CD14-positive monocyte (primary cell): ENCODE results near the gene IGFBP4. TPM values are rescaled to one million over a fixed set of nuclear protein-coding genes. Genes with fewer than 3 reads are reported as not detected.
A peak's percentile ranks its signal among the peaks of the same experiment; 100 is the strongest.

Experiments used
- DNase-seq, 3 donors: peaks; one replicate each; pipeline ENCODE4 v3.0.0-alpha.2; 2011 to 2022
- H2AFZ ChIP-seq: 2 replicates; pipeline ENCODE4 v1.6.0; 2012; ENCODE audit warnings: mild to moderate bottlenecking, low read depth, low read length, inconsistent platforms; ENCODE audit not compliant: insufficient read depth, poor library complexity, severe bottlenecking
- H3K27ac ChIP-seq, 2 donors: 1 replicate in 1 of 2; 2 replicates in 1 of 2; pipeline ENCODE4 v1.5.1; 2012 to 2013; ENCODE audit warnings: low read length in 2 of 2, control low read depth in 1 of 2, inconsistent platforms in 1 of 2, low read depth in 1 of 2, mild to moderate bottlenecking in 1 of 2
- H3K27me3 ChIP-seq, 2 donors: one replicate each; pipeline versions ENCODE4 v1.6.0 to v1.6.1; 2011 to 2013; ENCODE audit warnings: low read length in 2 of 2; ENCODE audit not compliant: control insufficient read depth in 2 of 2, insufficient read depth in 2 of 2
- H3K36me3 ChIP-seq, 2 donors: replicated peaks in 1 of 2; 1 replicate in 1 of 2; 2 replicates in 1 of 2; pipeline versions ENCODE4 v1.5.1 to v1.6.1; 2012 to 2013; ENCODE audit warnings: low read length in 2 of 2, control low read depth in 1 of 2, inconsistent platforms in 1 of 2, mild to moderate bottlenecking in 1 of 2; ENCODE audit not compliant: insufficient read depth in 2 of 2, control insufficient read depth in 1 of 2
- H3K4me1 ChIP-seq, 2 donors: 1 replicate in 1 of 2; 2 replicates in 1 of 2; pipeline versions ENCODE4 v1.5.1 to v1.6.1; 2012 to 2013; ENCODE audit warnings: low read length in 2 of 2, control low read depth in 1 of 2, inconsistent platforms in 1 of 2, mild to moderate bottlenecking in 1 of 2, moderate library complexity in 1 of 2; ENCODE audit not compliant: insufficient read depth in 2 of 2, control insufficient read depth in 1 of 2
- H3K4me2 ChIP-seq: replicated peaks from 2 replicates; pipeline ENCODE3; 2012; ENCODE audit warnings: low read length, moderate library complexity, mild to moderate bottlenecking; ENCODE audit not compliant: poor library complexity, severe bottlenecking; ENCODE audit errors: extremely low read depth
- H3K4me3 ChIP-seq, 3 experiments: fragments of 200-600 bp in 1 of 3; sonication (generic) in 1 of 3; replicated peaks in 1 of 3; 1 replicate in 2 of 3; 2 replicates in 1 of 3; pipeline ENCODE4 v1.5.1; 2011 to 2013; ENCODE audit warnings: low read length in 3 of 3, mild to moderate bottlenecking in 3 of 3, control low read depth in 2 of 3, low read depth in 2 of 3, inconsistent platforms in 1 of 3, moderate library complexity in 1 of 3
- H3K79me2 ChIP-seq: 2 replicates; pipeline ENCODE4 v1.6.0; 2012; ENCODE audit warnings: mild to moderate bottlenecking, control low read depth, inconsistent platforms, low read length, moderate library complexity; ENCODE audit not compliant: insufficient read depth
- H3K9ac ChIP-seq: 2 replicates; pipeline ENCODE4 v1.6.0; 2017; ENCODE audit warnings: low read length, mild to moderate bottlenecking; ENCODE audit not compliant: insufficient read depth, poor library complexity, severe bottlenecking
- H3K9me3 ChIP-seq, 2 donors: replicated peaks in 1 of 2; 1 replicate in 1 of 2; 2 replicates in 1 of 2; pipeline versions ENCODE4 v1.5.1 to v1.6.1; 2012 to 2013; ENCODE audit warnings: low read length in 2 of 2, control low read depth in 1 of 2; ENCODE audit not compliant: control insufficient read depth in 1 of 2, insufficient read depth in 1 of 2
- H4K20me1 ChIP-seq: 2 replicates; pipeline ENCODE4 v1.6.0; 2012; ENCODE audit warnings: mild to moderate bottlenecking, low read length, control low read depth, moderate library complexity; ENCODE audit not compliant: insufficient read depth
- H3K27ac Mint-ChIP-seq, 7 donors: one replicate each; pipeline ENCODE4 v1.8.0; 2020; ENCODE audit warnings: mild to moderate bottlenecking in 7 of 7, mixed read lengths in 7 of 7, moderate library complexity in 6 of 7, inconsistent platforms in 2 of 7
- H3K27me3 Mint-ChIP-seq, 3 donors: one replicate each; pipeline ENCODE4 v1.8.0; 2021 to 2022; ENCODE audit warnings: low read depth in 3 of 3, mild to moderate bottlenecking in 3 of 3, mixed read lengths in 3 of 3, moderate library complexity in 3 of 3, inconsistent platforms in 1 of 3
- H3K36me3 Mint-ChIP-seq, 2 donors: one replicate each; pipeline ENCODE4 v1.8.0; 2020; ENCODE audit warnings: mixed read lengths in 2 of 2, inconsistent platforms in 1 of 2, mild to moderate bottlenecking in 1 of 2
- H3K4me1 Mint-ChIP-seq: one replicate; pipeline ENCODE4 v1.8.0; 2020; ENCODE audit warnings: mild to moderate bottlenecking, mixed read lengths
- H3K4me3 Mint-ChIP-seq, 2 donors: one replicate each; pipeline ENCODE4 v1.8.0; 2020; ENCODE audit warnings: mild to moderate bottlenecking in 2 of 2, mixed read lengths in 2 of 2, moderate library complexity in 1 of 2
- H3K9me3 Mint-ChIP-seq, 7 donors: one replicate each; pipeline ENCODE4 v1.8.0; 2020 to 2022; ENCODE audit warnings: mixed read lengths in 7 of 7, mild to moderate bottlenecking in 6 of 7, moderate library complexity in 6 of 7, inconsistent platforms in 2 of 7
- CTCF ChIP-seq: fragments of 200-600 bp; IDR thresholded peaks from one replicate; pipeline ENCODE4 v1.8.0; 2022; ENCODE audit warnings: antibody characterized with exemption, mild to moderate bottlenecking
- WGBS: methylation state at CpG from one replicate; pipeline ENCODE4 v1.1.5; 2013; ENCODE audit warnings: missing lambda C conversion rate; ENCODE audit not compliant: insufficient coverage; 5-methylcytosine and 5-hydroxymethylcytosine counted together
- intact Hi-C, 2 donors: fragments of 100-400 bp; cut with micrococcal nuclease; formaldehyde crosslinking; loops; one replicate each; pipeline versions ENCODE4 v1.15.0 to v1.15.1; 2023
- polyA plus RNA-seq, 3 donors: library from polyadenylated mRNA; depleted of rRNA in 1 of 3; unstranded in 2 of 3; stranded (reverse) in 1 of 3; fragments of 300-500 nt in 2 of 3; fragments of >200 nt in 1 of 3; fragmentation: Illumina TruSeq in 2 of 3; gene quantifications; 1 replicate in 2 of 3; 2 replicates in 1 of 3; pipeline ENCODE4 v1.2.3, GENCODE V29; 2012 to 2021

IGFBP4 gene
- polyA plus RNA-seq, 3 donors = 0.04 to 0.15 TPM; not detected in 1

GRCh38 chr17:40452921-40453378, 9.7 kb downstream of the IGFBP4 start:
- no peaks in the 10 kb centered on the region for H3K36me3 Mint-ChIP-seq
- Histone ChIP-seq H4K20me1 (no peaks in the 10 kb centered on the region), H3K9ac (no peak overlapping the region), H3K27me3 (peaks cover 0 to 10% of the 10 kb centered on the region in 2 donors), H3K79me2 (no peaks in the 10 kb centered on the region), H3K36me3 (no peaks in the 10 kb centered on the region), H3K27ac (no peak overlapping the region), H3K4me3 (no peak overlapping the region), H3K4me1 (peaks cover 6 to 9% of the 10 kb centered on the region in 2 donors), H3K9me3 (no peaks in the 10 kb centered on the region), H3K4me2 (no peak overlapping the region), H2AFZ (no peak overlapping the region)
- H3K27me3 Mint-ChIP-seq = peaks cover 18 to 34% (median 19%) of the 10 kb centered on the region in 3 donors
- H3K27ac Mint-ChIP-seq = peak overlapping the region in 1 of 7 donors; percentile 15
- peaks cover 8% of the 10 kb centered on the region for H3K4me1 Mint-ChIP-seq
- 100% methylated on average over 10 of the region's 15 CpGs for WGBS
- DNase-seq = no peak
- no peak for TF ChIP-seq CTCF
- no peaks in the 10 kb centered on the region for H3K9me3 Mint-ChIP-seq
- intact Hi-C loops = no loop called here
- H3K4me3 Mint-ChIP-seq = no peak overlapping the region

- Histone ChIP-seq H3K4me3 (no peak overlapping the region), H3K36me3 (no peaks in the 10 kb centered on the region), H2AFZ (no peak overlapping the region), H3K9ac (no peak overlapping the region), H3K79me2 (no peaks in the 10 kb centered on the region), H3K27me3 (peaks cover 0 to 3% of the 10 kb centered on the region in 2 donors), H3K27ac (no peak overlapping the region), H3K4me2 (no peak overlapping the region), H3K4me1 (no peaks in the 10 kb centered on the region), H3K9me3 (no peaks in the 10 kb centered on the region), H4K20me1 (no peaks in the 10 kb centered on the region)
- no peaks in the 10 kb centered on the region for H3K4me1 Mint-ChIP-seq
- no peak for TF ChIP-seq CTCF
- WGBS = 92% methylated on average over 12 of the region's 19 CpGs
- no peak for DNase-seq
- H3K27ac Mint-ChIP-seq = no peak overlapping the region
- H3K27me3 Mint-ChIP-seq = peaks cover 12 to 28% (median 19%) of the 10 kb centered on the region in 3 donors
- H3K9me3 Mint-ChIP-seq = no peaks in the 10 kb centered on the region
- intact Hi-C loops = no loop called here
- H3K36me3 Mint-ChIP-seq = no peaks in the 10 kb centered on the region
- no peak overlapping the region for H3K4me3 Mint-ChIP-seq
Observed at GRCh38 chr17:40453881-40454612, 10.8 kb downstream of the IGFBP4 start.
